HG03571 (cell line): ENCODE data around the gene DCC.

Source experiments
- ATAC-seq: cut with Tn5 transposase; IDR thresholded peaks from one replicate; pipeline ENCODE4 v1.9.1; 2021; ENCODE audit not compliant: unreplicated experiment

The DCC gene

DNA sequence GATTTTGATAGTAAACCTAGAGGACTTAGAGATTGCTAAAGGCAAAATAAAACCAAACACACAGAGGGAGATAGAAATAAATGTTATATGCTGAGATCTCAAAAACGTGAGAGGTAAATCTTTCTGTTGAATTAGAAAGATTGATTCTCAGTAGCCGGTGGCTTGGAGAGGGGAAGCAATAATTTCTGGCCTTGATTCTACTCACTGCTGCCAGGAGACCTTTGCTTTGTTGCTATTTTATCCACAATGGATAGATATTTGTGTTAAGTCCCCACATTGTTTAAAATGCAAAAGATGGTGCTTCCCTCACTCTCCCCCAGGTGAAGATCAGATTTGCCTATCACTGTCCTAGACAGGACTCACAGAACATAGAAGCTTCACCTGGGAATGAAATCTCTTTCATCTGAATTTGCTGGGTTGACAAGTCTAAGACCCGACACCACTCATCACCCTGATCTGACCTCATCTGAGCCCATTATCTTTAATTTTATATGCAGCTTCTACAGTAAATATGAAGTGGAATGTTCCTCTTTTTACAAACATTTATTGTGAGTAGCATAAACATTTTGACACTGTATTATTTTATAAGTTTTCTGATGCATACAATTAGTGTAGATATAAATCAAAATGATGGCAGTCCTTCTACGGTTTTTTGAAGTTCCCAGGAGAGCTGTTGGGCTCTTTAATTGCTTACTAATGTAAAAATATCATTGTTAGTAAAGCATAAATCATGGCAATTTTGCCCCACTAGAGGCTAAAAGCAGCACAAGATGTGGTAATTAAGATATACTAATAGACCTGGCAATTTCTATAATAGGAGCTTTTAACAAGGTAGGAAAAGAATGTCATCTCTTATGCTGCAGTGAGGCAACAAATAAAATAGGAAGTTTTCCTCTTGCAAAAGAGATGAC lies 149.7 kb downstream of the DCC start:
- no peak for ATAC-seq

DNA sequence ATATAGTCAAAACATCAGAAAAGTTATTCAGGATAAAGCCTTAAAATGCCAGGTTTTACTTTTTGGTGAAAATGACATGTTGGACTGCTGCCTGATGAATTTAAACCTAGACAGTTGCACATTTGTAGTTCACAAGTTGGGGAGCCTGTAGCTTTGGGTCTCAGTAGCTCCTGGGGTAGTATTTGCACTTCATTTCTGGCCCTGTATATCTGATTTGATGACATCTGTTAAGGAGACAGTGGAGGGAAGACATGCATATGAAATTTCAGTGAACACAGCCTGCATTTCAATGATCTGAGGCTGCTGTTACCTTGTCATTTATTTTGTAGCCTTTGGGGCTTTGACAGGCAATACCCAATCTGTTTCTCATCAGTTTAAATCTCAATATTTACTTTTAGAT lies 156.4 kb downstream of the DCC start:
- no peak for ATAC-seq

DNA sequence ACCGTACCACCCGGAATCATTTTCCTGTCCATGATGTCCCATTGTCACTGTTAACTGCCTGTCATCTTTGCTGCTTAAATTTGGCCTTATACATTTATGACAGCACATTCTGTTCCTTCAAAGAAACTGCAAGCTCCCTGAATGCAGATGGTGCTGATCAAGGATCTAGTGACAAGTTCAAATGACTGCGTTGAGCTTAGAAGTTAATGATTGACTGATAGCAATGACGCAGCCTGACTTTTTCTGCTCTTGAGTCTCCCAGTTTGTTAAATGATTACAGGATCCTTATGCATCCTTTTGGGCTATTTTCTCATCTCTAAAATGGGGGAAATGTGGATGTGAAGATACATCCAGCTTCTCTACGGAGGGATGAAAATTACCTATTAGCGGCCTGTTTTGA lies 159.0 kb downstream of the DCC start:
- ATAC-seq, result no peak

DNA sequence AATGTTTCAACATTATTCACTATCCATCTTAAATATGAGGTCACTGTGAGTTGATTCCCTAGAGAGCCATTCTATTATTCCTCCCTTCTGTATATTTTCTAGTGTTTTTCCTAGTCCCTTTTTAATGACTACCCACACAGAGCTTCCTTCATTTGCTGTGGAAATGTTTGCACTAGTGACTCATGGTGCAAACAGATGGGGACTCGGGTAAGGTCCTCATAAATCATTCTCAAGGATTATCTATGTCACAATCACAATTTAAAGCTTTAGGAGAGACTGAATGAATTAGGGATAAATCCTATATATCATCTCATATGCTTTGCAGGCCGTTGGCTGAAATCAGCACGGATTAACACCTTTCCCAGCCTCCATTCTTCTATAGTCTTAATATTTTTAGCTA lies 159.6 kb downstream of the DCC start:
- ATAC-seq, result no peak

DNA sequence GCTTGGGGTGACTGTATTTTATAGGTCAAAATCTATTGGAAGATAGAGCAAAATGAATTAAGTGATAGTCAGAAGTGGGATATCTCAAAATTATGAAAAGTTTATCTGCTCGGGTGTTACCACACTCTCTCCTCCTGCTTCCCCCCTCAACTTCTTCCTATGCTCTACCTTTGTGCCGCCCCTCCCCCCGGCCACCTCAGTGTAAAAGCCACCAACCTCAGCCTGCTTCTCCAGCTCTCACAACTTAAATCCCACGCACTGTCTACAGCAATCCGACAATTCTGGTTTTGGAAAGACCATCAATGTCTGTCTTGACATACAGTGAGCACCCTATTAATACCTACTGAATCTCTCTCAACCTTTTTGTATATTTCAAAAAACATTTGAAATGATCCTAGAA lies 164.6 kb downstream of the DCC start:
- no peak for ATAC-seq

DNA sequence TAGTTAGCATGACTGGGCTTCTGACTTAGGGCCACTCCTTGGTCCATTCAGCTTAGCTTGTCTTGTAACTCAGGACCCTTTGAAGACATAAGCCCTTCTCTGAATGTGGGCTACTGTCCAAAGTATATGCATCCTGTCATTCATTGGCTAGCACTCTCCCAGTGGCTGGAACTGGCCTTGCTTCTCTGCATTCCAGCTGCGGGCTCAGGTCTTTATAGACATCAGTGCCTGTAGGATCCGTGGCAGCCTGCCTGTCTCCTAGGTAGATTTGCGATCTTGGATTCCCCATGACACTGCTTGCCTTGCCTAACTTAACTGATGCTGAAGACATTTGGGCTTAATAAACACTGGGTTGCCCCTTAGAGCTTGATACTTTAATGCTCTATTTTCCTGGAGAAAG lies 170.1 kb downstream of the DCC start:
- ATAC-seq, result no peak

DNA sequence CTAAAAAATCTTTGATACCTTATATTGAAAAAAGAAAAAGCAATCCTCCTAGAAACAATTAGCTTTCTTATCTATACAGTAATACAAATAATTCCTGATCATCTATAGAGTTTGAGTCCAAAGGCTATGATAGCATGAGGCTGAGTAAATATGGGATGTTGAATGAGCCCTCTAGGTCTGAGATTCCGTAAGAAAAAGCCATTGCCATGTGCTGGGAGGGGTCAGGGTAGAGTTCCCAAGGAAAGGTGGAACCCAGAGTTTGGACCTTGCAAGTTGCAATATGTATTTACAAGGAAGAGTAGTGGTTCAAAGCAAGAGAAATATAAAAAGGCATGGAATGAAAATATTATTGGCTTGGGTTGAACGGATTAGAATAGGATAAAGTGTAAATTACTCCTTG lies 178.1 kb downstream of the DCC start:
- no peak for ATAC-seq

DNA sequence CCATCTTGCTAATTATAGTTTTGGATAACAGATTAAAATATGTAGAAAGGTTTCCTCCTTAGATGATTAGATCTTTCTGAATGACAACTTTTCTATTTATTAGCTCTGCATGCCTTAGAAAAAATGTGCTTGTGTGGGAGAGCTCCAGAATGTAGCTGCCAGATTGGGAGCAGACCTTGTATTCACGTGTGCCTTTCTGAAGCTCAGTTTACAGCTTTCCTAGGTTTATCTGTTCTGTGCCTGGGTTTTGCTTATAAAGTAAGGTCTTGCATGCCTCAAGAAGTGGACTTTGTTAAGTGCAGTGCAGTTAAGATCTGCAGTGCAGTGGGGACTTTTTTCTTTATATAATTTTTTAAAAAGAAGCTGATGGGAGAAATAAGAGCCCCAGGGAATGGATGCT lies 179.0 kb downstream of the DCC start:
- ATAC-seq, result no peak

DNA sequence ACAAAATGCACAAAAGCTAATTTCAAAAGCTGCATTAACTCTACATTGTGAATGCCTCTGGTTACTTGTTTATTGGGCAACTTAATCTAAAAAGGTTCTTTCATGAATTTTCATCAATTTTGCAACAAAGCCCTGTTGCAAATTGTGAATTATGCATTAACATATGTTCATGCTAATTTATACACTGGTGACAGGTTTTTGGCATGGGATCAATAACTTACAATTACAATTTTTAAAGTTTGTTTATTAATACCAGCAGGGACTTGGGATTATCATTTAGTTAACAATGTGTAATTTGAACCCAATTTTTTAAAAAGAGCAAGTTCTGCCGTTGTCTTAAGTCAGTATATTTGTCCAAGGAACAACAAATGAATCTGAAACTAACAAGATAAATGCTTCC lies 183.6 kb downstream of the DCC start:
- no peak for ATAC-seq

DNA sequence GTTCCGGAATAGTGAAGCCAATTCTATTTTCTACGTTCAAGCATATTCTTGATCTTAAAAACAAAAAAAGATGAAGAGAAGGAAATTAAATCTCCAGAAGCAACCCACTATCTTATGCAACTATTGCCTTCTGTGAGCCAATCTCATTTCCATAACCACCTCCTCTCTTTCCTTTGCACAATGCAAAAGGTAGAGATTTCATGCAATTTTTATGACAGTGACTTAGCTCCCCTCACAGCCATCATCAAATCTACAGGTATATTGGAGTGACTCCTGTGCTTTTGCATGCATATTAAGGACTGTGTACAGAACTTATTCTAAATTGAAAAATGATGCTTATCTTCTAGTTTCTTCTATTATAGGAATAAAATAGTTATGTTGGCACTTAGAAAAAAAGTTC lies 191.8 kb downstream of the DCC start:
- no peak for ATAC-seq

DNA sequence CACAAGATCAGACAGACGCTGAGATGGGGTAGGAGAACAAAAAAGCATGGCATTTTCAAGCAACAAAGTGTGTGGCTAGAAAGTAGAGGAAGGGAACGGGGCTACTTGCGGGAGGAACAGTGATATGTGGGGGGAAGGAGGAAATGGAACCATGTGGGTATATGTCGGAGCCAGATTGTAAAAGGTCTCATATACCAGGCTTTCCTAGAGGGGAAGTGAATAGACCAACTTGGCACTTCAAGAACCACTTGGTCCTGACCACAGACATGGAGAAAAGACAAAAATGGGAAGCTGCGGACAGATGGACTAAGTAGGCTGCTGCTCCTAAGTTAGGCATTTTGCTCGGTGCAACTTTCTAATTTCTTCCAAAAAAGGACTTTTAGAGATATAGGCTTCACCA lies 196.0 kb downstream of the DCC start:
- ATAC-seq, result no peak

DNA sequence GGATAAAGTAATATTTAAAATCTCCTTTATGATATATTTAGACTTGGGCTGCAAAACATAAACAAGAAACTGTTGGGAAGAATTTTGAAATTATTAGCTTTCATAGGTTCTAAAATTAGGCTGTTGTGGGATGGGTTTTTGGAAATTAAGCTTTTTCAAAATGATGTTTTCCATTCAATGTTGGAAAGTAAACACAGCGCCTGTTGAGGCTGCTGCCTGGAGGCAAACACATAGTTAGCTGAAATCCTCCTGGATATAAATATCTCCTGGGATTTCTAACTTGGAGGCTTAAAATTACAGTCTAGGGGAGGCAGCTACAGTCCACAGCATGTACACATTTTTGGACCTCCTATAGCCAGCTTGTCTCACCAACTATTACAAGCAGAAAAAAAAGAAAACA lies 197.3 kb downstream of the DCC start:
- no peak for ATAC-seq

DNA sequence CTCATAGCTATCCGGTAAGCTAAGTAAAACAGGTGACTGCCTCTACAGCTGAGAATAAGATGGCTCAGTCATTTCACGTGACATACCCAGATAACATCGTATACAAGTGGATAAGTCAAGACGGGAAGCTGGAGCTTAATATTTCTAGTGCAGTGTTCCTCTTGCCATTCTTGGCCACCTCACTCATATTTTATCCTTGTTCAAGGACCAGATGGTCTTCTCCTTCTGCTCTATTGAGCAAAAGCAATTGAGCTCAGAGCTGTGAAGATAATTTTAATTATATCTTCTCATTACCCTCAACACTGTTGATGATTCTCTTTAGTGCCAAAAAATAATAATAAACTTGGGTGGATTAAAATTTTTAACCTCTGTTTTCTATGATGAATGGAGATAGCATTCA lies 201.1 kb downstream of the DCC start:
- ATAC-seq, result no peak

DNA sequence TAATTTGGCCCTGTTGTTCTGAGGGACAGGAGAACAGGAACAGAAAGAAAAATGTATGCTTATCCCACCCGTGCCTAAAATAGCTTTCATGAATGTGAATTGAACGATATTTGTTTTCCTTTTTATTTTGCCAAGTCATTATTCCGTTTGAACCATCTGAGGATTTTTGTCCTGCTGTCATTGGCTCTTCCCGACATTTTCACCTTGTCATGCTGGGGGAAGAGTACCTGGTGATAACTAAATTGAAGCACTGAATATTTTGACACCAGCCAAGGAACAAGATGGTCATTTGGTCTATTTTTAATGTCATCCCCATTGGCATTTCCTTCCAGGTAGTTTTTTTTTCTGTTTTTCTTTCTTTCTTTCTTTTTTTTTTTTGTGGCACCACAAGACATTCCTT lies 204.1 kb downstream of the DCC start:
- ATAC-seq, result no peak

DNA sequence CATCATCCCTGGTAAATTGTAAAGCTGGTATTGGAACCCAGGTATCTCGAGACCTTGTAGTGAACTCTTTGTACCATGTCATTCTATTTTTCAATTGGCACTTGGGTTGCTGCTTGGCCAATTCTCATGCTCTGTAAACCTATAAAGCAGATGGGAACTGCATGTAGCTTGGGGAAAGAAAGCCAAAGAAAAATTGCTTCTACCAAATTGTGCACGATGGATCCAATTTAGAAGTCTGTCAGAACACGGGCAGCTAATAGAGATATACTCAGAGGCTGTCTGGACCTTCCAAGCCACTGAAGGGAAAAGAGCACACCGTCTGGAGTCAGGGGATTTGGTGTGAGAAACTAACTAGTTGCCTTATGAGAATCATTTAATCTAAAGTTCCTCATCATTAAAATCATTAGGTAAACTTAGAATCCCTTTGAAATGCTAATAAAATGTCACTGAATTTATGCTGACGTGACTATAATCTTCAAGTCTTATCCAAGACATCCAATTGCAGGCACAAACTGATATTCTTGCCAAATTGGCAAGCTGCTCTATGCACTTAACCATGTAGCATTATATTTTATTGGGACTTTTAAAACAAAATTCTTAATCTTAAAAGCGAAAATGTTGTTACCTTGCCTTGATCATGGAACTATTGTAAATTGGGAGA lies 206.8 kb downstream of the DCC start:
- no peak for ATAC-seq

DNA sequence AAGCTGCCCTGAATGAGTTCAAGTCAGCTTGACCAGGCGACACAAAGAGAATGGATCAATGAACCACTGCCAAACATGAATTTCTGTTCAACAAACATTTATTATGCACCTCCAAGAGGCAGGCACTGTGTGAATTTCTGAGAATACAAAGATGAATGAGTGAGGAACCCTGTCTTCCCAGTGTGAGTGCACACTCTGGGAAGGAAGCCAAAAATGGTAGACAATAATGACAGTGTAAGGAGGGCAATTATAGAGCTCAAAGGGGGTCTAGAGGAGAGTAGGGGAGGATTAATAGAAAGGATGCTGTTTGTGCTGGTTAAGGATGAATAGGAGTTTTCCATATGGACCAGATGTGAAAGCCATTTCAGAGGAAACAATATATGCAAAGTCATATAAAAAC lies 213.4 kb downstream of the DCC start:
- no peak for ATAC-seq

DNA sequence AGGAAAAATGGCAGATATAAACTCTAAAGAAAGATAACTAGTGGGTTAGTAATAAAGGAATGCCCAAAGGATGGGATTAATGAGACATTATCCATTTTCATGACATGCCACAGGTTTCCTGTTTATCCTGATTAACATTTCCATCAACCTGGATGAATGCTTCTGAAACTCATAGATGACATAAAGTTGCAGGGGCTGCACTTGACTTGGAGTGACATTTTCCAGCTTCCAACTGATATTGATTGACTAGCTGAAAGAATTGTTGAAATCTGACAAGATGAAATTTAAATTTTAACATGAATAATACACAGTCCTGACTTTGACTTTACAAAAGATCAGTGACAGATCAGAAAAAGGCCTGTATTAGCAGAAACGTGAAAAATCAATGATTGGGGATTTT lies 214.2 kb downstream of the DCC start:
- no peak for ATAC-seq

DNA sequence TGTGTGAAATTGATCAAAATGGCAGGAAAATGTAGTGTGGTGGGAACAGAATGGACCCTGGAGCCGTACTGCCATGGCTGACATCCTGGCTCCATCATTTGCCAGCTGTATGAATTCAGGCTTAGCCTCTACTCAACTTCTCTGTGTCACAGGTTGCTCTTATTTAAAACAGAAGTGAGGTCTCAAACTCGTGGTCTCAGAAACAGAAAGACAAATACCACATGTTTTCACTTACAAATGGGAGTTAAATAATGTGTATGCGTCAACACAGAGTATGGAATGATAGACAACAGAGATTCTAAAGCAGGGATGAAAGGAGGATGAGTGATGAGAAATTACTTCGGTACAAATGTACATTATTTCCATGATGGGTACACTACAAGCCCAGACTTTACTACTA lies 227.4 kb downstream of the DCC start:
- ATAC-seq, result no peak

DNA sequence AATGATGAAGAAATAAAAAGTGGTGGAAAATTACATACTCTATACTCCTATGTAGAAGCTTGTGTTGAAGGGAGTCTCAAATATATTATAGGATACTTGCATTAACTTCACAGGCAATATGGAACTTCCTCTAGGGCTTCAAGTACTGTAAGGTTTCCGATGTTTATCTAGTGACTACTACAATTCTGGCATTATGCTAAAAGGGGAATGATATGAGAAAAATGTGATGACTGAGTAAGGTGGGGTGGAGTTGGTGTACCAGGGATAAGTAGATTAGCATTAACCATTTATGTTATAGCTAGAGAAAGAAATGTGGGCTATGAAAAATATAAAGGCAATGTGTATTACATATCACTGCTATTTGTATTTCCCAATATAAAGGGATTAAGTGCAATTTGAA lies 229.5 kb downstream of the DCC start:
- no peak for ATAC-seq

DNA sequence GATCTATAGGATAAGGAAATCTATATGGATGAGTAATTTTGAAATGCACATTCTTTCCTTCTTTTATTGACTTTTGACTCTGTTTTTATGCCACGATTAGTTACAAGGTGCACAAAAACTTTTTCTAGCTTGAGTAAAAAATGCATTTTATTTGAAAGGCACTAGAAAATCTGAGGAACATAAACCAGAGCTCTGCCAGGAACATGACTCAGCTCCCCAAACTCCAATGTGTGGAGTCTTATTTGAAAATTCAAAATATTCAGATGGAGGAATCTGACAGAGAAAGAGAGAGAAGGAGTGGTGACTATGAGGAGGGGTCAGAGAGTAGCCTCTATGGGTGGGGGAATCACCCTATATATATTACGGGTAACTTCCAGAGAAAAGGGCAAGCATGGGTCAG lies 231.0 kb downstream of the DCC start:
- ATAC-seq, result no peak

DNA sequence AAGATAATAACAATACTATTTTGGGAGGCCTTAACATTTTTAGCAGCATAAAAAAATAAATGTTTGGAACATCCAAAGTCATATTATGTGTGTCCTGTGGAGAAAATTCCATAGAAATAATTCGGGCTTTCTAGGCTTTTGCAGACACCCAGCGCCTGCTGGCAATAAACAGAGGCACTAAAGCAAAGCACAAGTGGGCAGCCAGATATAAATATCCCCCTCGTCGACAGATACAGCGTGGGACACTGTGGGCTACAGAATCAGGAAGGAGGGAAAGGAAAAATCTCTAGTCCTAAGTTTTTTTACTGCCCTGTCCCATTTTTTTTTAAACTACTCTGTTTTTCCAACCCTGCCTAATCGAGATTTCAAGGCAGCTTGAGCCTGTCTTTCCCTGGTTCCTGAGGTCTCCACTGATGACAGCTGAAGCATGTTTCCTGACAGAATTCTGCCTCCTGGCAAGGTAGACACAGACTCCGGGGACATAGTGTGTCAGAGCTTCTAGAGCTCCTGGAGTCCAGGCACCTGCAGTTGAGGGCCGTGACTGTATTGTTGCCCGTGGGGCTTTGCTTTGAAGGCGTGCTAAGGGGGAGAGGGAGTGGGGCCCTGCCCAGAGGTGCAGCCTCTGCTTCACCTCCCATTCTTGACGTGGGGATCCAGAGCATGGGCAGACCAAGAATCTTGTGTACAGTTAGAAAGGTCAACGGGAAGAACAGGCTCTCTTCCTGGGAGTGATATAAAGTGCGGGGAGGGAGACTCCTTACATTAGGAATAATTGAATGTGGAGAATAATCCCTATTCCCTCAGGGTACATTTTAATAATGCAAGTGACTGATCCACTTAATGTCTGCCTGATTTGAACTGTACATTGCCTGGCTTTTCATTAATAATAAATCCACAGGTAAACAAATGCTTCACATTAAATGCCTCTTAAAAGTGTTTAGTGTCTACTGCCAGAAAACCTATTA lies 232.3 kb downstream of the DCC start:
- no peak for ATAC-seq

DNA sequence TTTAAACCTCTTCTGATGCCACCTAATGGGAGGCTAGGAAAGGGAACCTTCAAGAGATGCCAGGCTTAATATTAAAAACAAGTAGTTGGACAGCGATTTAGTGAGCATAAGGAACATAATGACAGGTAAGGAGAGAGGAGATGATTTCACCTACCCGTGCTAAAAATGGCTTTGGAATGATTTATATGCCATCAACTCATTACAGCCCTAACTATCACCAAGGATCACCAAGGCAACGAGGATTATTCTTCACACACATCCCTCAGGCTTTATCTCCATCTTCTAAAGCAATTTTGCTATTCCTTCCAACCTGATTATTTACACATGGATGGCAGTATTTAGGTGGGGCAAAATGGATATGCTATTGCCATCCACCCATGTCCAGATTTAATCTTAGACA lies 237.8 kb downstream of the DCC start:
- ATAC-seq, result no peak
